Subcutaneous adipose tissue (tissue), 4 donors: ENCODE results near the gene SCGB1D1. TPM values are rescaled to one million over a fixed set of nuclear protein-coding genes. Genes with fewer than 3 reads are reported as not detected.

Experiments used
- CTCF ChIP-seq: fragments of 450-650 bp; IDR thresholded peaks from one replicate; pipeline ENCODE4 v1.5.1; 2016; ENCODE audit warnings: low read depth, mild to moderate bottlenecking, control low read depth, antibody characterized with exemption, moderate library complexity
- total RNA-seq, 4 donors: library from RNA; depleted of rRNA; stranded (reverse); fragments of >200 nt; gene quantifications; one replicate each; pipeline ENCODE4 v1.1.0, GENCODE V29; 2016

Gene SCGB1D1
- total RNA-seq, 4 donors from 2014 or later: not detected

DNA sequence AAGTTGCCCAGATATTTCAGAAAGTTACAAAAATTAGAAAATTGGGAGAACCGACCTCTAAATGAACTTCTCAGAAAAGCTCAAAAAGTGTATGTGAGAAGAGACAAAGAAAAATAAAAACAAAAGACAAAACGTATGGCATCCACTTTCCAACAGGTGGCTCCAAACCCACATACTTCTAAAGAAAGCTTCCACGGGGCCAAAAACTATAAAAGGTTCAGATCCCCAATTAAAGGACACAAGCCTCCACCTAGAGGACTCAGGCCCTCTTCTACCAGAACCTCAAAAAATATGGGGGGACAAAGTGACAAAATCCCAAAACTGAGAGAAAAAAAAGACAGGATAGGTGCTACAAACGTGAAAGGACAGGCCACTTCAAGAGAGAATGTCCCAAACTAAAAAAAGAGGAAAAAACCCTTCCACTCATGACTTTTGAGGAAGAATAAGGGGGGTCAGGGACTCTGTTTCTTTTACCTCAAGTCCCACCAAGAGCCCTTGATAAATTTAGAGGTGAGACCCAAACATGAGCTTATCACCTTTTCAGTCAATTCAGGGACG, 27.3 kb downstream of the SCGB1D1 start:
- no peak for TF ChIP-seq CTCF

DNA sequence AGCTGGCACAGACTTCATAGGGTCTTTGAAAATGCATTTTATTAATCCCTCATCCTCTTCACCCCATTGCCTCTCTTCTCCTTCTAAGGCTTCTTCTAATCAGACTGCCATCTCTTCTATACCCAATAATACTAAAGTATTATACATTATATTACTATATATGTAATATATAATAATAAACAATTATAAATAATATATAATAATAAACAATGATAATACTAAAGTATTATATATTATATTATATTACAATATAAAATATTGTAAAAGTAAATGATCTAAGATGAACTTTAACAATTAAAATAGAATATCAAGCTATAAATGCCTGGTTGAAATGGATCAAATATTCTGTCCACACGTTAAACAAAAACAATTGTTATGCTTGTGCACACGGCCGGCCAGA, 31.5 kb downstream of the SCGB1D1 start:
- TF ChIP-seq CTCF: no peak

GRCh38 chr11:62223095-62223494, 33.1 kb downstream of the SCGB1D1 start:
- TF ChIP-seq CTCF: no peak

DNA sequence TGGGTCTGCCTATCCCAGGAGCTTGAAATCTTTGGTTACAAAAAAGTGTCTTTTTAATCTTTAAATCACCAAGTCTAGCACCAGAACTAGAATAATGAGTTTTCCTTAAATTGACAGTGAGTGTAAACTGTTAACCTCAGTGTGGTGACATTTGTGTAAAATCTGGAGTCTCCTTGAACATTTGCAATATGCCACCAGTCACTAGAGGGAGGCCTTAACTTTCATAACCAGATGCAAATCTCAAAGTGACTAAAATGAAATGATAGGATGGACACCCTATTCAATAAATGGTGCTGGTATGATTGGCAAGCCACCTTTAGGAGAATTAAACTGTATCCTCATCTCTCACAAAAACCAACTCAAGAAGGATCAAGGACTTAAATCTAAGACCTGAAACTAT, 43.7 kb downstream of the SCGB1D1 start:
- TF ChIP-seq CTCF: no peak

- no peak for TF ChIP-seq CTCF
Measured at GRCh38 chr11:62236187-62236586, 46.2 kb downstream of the SCGB1D1 start.

- TF ChIP-seq CTCF: no peak
Measured at GRCh38 chr11:62237499-62237898, 47.5 kb downstream of the SCGB1D1 start.

GRCh38 chr11:62238151-62238550, 48.1 kb downstream of the SCGB1D1 start:
- TF ChIP-seq CTCF: no peak
